ENCODE measurements around the gene IQSEC1.
A peak's percentile ranks its signal among the peaks of the same experiment; 100 is the strongest.
"Not testable (repeated sequence)": the region's sequence is repeated elsewhere in the genome, so short reads cannot be mapped to it uniquely, and the experiment has no call there.

The IQSEC1 gene

GRCh38 chr3:12869035-12869621 lies 204.1 kb downstream of the IQSEC1 start:
- DNase-seq (ENCODE audit: low read depth) = no peak

GRCh38 chr3:12868039-12869034 lies 204.9 kb downstream of the IQSEC1 start:
- peak; percentile 56 for DNase-seq (ENCODE audit: low read depth)

GRCh38 chr3:12866836-12867235 lies 206.4 kb downstream of the IQSEC1 start:
- DNase-seq (ENCODE audit: low read depth) = no peak

GRCh38 chr3:12865271-12865670 lies 208.0 kb downstream of the IQSEC1 start:
- DNase-seq (ENCODE audit: low read depth) = no peak

- DNase-seq (ENCODE audit: low read depth) = no peak
These were observed 210.8 kb downstream of the IQSEC1 start for GRCh38 chr3:12862387-12862786.

GRCh38 chr3:12861611-12862010 lies 211.6 kb downstream of the IQSEC1 start:
- DNase-seq (ENCODE audit: low read depth) = no peak

- no peak for DNase-seq (ENCODE audit: low read depth)
These were observed 213.4 kb downstream of the IQSEC1 start for GRCh38 chr3:12859840-12860239.

GRCh38 chr3:12856626-12857025 lies 216.6 kb downstream of the IQSEC1 start:
- no peak for DNase-seq (ENCODE audit: low read depth)

- DNase-seq (ENCODE audit: low read depth) = no peak
These were observed 218.7 kb downstream of the IQSEC1 start for GRCh38 chr3:12854565-12854964.

- not testable (repeated sequence) for DNase-seq (ENCODE audit: low read depth)
These were observed 219.4 kb downstream of the IQSEC1 start for GRCh38 chr3:12853847-12854246.

- no peak for DNase-seq (ENCODE audit: low read depth)
These were observed 221.0 kb downstream of the IQSEC1 start for GRCh38 chr3:12852201-12852600.
